HepG2 (cell line): ENCODE results near the gene KCTD14. TPM values are rescaled to one million over a fixed set of nuclear protein-coding genes. Genes with fewer than 3 reads are reported as not detected.
"Not testable (repeated sequence)": the region's sequence is repeated elsewhere in the genome, so short reads cannot be mapped to it uniquely, and the experiment has no call there.

Experiments used
- ATAC-seq: fragments of 200-7000 bp; cut with Tn5 transposase; 3 replicates; pipeline ENCODE4 v1.9.1; 2020; ENCODE audit warnings: mild to moderate bottlenecking, moderate library complexity
- BruUV-seq: library from RNA; stranded (reverse); fragments of 400-500 nt; replicated peaks from 2 replicates; lab custom pipeline; 2021; lab: Mats Ljungman, UMichigan
- CTCF ChIA-PET: fragments of 300-600 bp; formaldehyde crosslinking; extraction: SDS; loops from one replicate; lab custom pipeline; 2021; ENCODE audit warnings: low total read pairs, inconsistent platforms, low intra/inter-chr PET ratio; lab: Yijun Ruan, JAX
- POLR2A ChIA-PET: fragments of 350-600 bp; sonication (Branson Sonifier 250); formaldehyde crosslinking; loops from one replicate; lab custom pipeline; 2020; ENCODE audit warnings: antibody characterized with exemption, inconsistent platforms; lab: Yijun Ruan, JAX
- DNase-seq: peaks from one replicate; pipeline ENCODE4 v3.0.0-alpha.2; 2015; ENCODE audit warnings: low spot score
- FAIRE-seq: peaks from 3 replicates; lab custom pipeline; 2011; peaks lifted over from hg19 to GRCh38; lab: Jason Lieb, UNC
- H2AFZ ChIP-seq: one replicate; pipeline ENCODE4 v1.6.1; 2011; ENCODE audit warnings: low read length, inconsistent platforms
- H3K27ac ChIP-seq: fragments of 300-600 bp; 3 replicates; pipeline ENCODE4 v1.8.0; 2011; ENCODE audit warnings: mixed run types, mild to moderate bottlenecking, mixed read lengths, low read length, inconsistent platforms; ENCODE audit not compliant: insufficient read depth; ENCODE audit errors: extremely low read length
- H3K27me3 ChIP-seq, 2 experiments: fragments of 200-600 bp in 1 of 2; 2 replicates in 1 of 2; 3 replicates in 1 of 2; pipeline versions ENCODE4 v1.6.0 to v1.8.0; 2011; ENCODE audit warnings: low read length in 2 of 2, mild to moderate bottlenecking in 2 of 2, moderate library complexity in 2 of 2, inconsistent platforms in 1 of 2; ENCODE audit not compliant: insufficient read depth in 2 of 2, control insufficient read depth in 1 of 2
- H3K36me3 ChIP-seq, 2 experiments: fragments of 200-600 bp in 1 of 2; replicated peaks in 1 of 2; 2 replicates in 1 of 2; 3 replicates in 1 of 2; pipeline versions ENCODE4 v1.5.1 to v1.8.0; 2011; ENCODE audit warnings: low read length in 2 of 2, inconsistent platforms in 1 of 2; ENCODE audit not compliant: insufficient read depth in 2 of 2, control insufficient read depth in 1 of 2
- H3K4me1 ChIP-seq: 2 replicates; pipeline ENCODE4 v1.5.1; 2012; ENCODE audit warnings: low read length, inconsistent platforms; ENCODE audit not compliant: insufficient read depth
- H3K4me2 ChIP-seq: 2 replicates; pipeline ENCODE4 v1.6.0; 2011; ENCODE audit warnings: low read depth, low read length, inconsistent platforms
- H3K4me3 ChIP-seq, 3 experiments: fragments of 200-600 bp in 1 of 3; sonication (generic), shearing (Covaris generic) in 1 of 3; replicated peaks in 1 of 3; 2 replicates each; pipeline ENCODE4 v1.5.1; 2011 to 2016; ENCODE audit warnings: low read length in 3 of 3, inconsistent platforms in 2 of 3, low read depth in 2 of 3, mild to moderate bottlenecking in 2 of 3, control low read depth in 1 of 3, mixed read lengths in 1 of 3; ENCODE audit not compliant: insufficient read depth in 1 of 3
- H3K79me2 ChIP-seq: one replicate; pipeline ENCODE4 v1.6.1; 2011; ENCODE audit warnings: low read length, inconsistent platforms; ENCODE audit not compliant: insufficient read depth
- H3K9ac ChIP-seq: 2 replicates; pipeline ENCODE4 v1.6.0; 2011; ENCODE audit warnings: mild to moderate bottlenecking, low read depth, low read length, inconsistent platforms; ENCODE audit not compliant: insufficient read depth
- H3K9me3 ChIP-seq: 2 replicates; pipeline ENCODE4 v1.5.1; 2012; ENCODE audit warnings: mild to moderate bottlenecking, low read length
- H4K20me1 ChIP-seq: 2 replicates; pipeline ENCODE4 v1.6.0; 2011; ENCODE audit warnings: inconsistent platforms, mild to moderate bottlenecking, low read length, moderate library complexity; ENCODE audit not compliant: insufficient read depth
- CEBPG ChIP-seq: IDR thresholded peaks from 2 replicates; pipeline ENCODE4 v1.6.1; 2016
- CERS6 ChIP-seq: sonication (generic); formaldehyde crosslinking; IDR thresholded peaks from 2 replicates; pipeline ENCODE4 v1.5.0; 2020; ENCODE audit warnings: missing genetic modification reagents
- SSRP1 ChIP-seq: IDR thresholded peaks from 2 replicates; pipeline ENCODE4 v1.6.1; 2016; ENCODE audit warnings: control low read depth
- ZNF543 ChIP-seq: sonication (generic); formaldehyde crosslinking; IDR thresholded peaks from 2 replicates; pipeline ENCODE4 v1.4.0; 2020; ENCODE audit warnings: mild to moderate bottlenecking, missing genetic modification reagents
- ZNF598 ChIP-seq: sonication (generic); formaldehyde crosslinking; IDR thresholded peaks from 2 replicates; pipeline ENCODE4 v1.5.1; 2020; ENCODE audit warnings: mild to moderate bottlenecking, missing genetic modification reagents, borderline replicate concordance
- ZNF746 ChIP-seq: sonication (generic); formaldehyde crosslinking; IDR thresholded peaks from 2 replicates; pipeline ENCODE4 v1.8.0; 2022; ENCODE audit warnings: mild to moderate bottlenecking, missing genetic modification reagents
- ZNF747 ChIP-seq: sonication (generic); formaldehyde crosslinking; IDR thresholded peaks from 2 replicates; pipeline ENCODE4 v1.8.1; 2023; ENCODE audit warnings: missing genetic modification reagents, mild to moderate bottlenecking, borderline replicate concordance
- WGBS: methylation state at CpG from one replicate; pipeline ENCODE4 v1.1.6; 2017; ENCODE audit warnings: low lambda C conversion rate; 5-methylcytosine and 5-hydroxymethylcytosine counted together
- in situ Hi-C: cut with HindIII; loops from 2 replicates; pipeline ENCODE4 v1.10.0; 2017; ENCODE audit warnings: low pct_unique_long_range_greater_than_20kb; ENCODE audit not compliant: extremely low pct_ligation_motif_present
- intact Hi-C: fragments of 100-400 bp; cut with micrococcal nuclease; formaldehyde crosslinking; loops from one replicate; pipeline ENCODE4 v1.10.0; 2022; ENCODE audit not compliant: unreplicated experiment
- polyA plus RNA-seq, 8 experiments: library from polyadenylated mRNA; depleted of rRNA in 3 of 8; stranded (reverse) in 7 of 8; unstranded in 1 of 8; fragments of >200 nt; fragmentation: Illumina TruSeq in 4 of 8; extraction: Trizol in 4 of 8; gene quantifications; 2 replicates each; pipeline versions ENCODE4 v1.2.1 to v1.2.3, GENCODE V29; 2011 to 2016; ENCODE audit warnings: low read depth in 4 of 8, missing spikeins in 1 of 8, mixed read lengths in 1 of 8; ENCODE audit not compliant: insufficient read depth in 1 of 8
- total RNA-seq, 5 experiments: library from RNA; depleted of rRNA; stranded (reverse); fragments of >200 nt; fragmentation: Illumina TruSeq; extraction: Trizol; gene quantifications; 2 replicates each; pipeline ENCODE4 v1.2.3, GENCODE V29; 2016; ENCODE audit warnings: low read depth in 1 of 5
- TF ChIP-seq, protein P1 (sequence below): sonication (generic); formaldehyde crosslinking; IDR thresholded peaks from 2 replicates; pipeline ENCODE4 v1.5.1; 2020; ENCODE audit warnings: mild to moderate bottlenecking, missing genetic modification reagents, borderline replicate concordance

KCTD14 gene
- total and polyA plus RNA-seq, 2 of the 13 experiments (the other 11 are each of a cell fraction or from before 2014, with no cell fraction given) = 10.3 to 15.6 TPM

DNA sequence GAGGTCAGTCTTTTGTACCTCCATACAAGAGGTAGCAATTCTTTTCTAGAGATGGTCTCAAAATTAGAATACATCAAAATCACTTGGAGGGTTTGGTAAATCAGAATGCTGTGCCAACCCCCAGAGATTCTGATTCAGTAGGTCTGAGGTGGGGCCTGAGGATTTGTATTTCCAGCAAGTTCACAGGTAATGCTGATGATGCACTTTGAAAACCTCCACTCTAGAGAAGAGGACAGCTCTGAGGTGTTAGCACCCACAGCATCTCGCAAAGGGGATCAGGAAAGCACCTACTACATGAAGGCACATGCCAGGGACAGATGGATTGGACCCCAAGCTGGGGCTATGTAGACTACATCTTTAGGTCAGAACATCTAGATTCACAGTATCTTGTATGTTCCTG, 7.2 kb downstream of the KCTD14 start (continued):
- TF ChIP-seq CERS6 (no peak), ZNF746 (no peak), ZNF543 (CRISPR knock-in tag) (no peak), ZNF747 (CRISPR knock-in tag) (no peak), CEBPG (CRISPR knock-in tag) (no peak), ZNF598 (CRISPR knock-in tag) (no peak), SSRP1 (CRISPR knock-in tag) (no peak)
- TF ChIP-seq, protein P1, sequence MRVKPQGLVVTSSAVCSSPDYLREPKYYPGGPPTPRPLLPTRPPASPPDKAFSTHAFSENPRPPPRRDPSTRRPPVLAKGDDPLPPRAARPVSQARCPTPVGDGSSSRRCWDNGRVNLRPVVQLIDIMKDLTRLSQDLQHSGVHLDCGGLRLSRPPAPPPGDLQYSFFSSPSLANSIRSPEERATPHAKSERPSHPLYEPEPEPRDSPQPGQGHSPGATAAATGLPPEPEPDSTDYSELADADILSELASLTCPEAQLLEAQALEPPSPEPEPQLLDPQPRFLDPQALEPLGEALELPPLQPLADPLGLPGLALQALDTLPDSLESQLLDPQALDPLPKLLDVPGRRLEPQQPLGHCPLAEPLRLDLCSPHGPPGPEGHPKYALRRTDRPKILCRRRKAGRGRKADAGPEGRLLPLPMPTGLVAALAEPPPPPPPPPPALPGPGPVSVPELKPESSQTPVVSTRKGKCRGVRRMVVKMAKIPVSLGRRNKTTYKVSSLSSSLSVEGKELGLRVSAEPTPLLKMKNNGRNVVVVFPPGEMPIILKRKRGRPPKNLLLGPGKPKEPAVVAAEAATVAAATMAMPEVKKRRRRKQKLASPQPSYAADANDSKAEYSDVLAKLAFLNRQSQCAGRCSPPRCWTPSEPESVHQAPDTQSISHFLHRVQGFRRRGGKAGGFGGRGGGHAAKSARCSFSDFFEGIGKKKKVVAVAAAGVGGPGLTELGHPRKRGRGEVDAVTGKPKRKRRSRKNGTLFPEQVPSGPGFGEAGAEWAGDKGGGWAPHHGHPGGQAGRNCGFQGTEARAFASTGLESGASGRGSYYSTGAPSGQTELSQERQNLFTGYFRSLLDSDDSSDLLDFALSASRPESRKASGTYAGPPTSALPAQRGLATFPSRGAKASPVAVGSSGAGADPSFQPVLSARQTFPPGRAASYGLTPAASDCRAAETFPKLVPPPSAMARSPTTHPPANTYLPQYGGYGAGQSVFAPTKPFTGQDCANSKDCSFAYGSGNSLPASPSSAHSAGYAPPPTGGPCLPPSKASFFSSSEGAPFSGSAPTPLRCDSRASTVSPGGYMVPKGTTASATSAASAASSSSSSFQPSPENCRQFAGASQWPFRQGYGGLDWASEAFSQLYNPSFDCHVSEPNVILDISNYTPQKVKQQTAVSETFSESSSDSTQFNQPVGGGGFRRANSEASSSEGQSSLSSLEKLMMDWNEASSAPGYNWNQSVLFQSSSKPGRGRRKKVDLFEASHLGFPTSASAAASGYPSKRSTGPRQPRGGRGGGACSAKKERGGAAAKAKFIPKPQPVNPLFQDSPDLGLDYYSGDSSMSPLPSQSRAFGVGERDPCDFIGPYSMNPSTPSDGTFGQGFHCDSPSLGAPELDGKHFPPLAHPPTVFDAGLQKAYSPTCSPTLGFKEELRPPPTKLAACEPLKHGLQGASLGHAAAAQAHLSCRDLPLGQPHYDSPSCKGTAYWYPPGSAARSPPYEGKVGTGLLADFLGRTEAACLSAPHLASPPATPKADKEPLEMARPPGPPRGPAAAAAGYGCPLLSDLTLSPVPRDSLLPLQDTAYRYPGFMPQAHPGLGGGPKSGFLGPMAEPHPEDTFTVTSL (CRISPR knock-in tag) = no peak

DNA sequence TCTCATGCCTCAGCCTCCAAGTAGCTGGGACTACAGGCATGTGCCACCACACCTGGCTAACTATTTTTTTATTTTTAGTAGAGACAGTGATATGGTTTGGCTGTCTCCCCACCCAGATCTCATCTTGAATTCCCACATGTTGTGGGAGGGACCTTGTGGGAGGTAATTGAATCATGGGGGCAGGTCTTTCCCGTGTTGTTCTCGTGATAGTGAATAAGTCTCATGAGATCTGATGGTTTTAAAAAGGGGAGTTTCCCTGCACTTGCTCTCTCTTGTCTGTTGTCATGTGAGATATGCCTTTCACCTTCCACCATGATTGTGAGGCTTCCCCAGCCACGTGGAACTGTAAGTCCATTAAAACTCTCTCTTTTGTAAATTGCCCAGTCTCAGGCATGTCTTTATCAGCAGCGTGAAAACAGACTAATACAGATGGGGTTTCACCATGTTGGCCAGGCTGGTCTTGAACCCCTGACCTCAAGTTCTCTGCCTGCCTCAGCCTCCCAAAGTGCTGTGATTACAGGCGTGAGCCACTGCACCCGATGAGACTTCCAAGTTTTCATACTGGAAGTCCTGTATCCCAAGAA, 8.0 kb downstream of the KCTD14 start:
- H3K9ac ChIP-seq, H3K4me3 ChIP-seq, in situ Hi-C loops, H3K27me3 ChIP-seq, DNase-seq, POLR2A ChIA-PET, ATAC-seq, H4K20me1 ChIP-seq, intact Hi-C loops, H3K79me2 ChIP-seq, FAIRE-seq, BruUV-seq, H2AFZ ChIP-seq, H3K9me3 ChIP-seq, CTCF ChIA-PET, H3K4me2 ChIP-seq, H3K27ac ChIP-seq: not testable (repeated sequence)
- H3K4me1 ChIP-seq = peaks cover 27% of the 10 kb centered on the region
- H3K36me3 ChIP-seq = peaks cover 2 to 11% of the 10 kb centered on the region in 2 experiments; a peak in 4 of 5 replicates
- WGBS = 84% methylated on average over 6 of the region's 6 CpGs
